K562 (cell line): ENCODE results near the gene ZNF778. TPM values are rescaled to one million over a fixed set of nuclear protein-coding genes. Genes with fewer than 3 reads are reported as not detected.
"Not testable (repeated sequence)": the region's sequence is repeated elsewhere in the genome, so short reads cannot be mapped to it uniquely, and the experiment has no call there.

ENCODE experiments used
- BHLHE40 ChIP-seq: IDR thresholded peaks from 2 replicates; pipeline ENCODE4 v1.6.1; 2011; ENCODE audit warnings: low read length, improper control_type of control experiment
- CBX3 ChIP-seq, 2 experiments: IDR thresholded peaks; 1 replicate in 1 of 2; 2 replicates in 1 of 2; pipeline ENCODE4 v1.6.1; 2012; ENCODE audit warnings: inconsistent platforms in 2 of 2, low read length in 2 of 2, borderline replicate concordance in 1 of 2, control low read depth in 1 of 2
- CREB1 ChIP-seq, 2 experiments: sonication (generic) in 1 of 2; formaldehyde crosslinking in 1 of 2; IDR thresholded peaks; 2 replicates each; pipeline versions ENCODE4 v1.6.1 to v1.8.0; 2012 to 2022; ENCODE audit warnings: inconsistent platforms in 1 of 2, mild to moderate bottlenecking in 1 of 2, missing genetic modification reagents in 1 of 2, moderate library complexity in 1 of 2
- CXXC5 ChIP-seq: fragments of 250-450 bp; sonication (Bioruptor Pico); IDR thresholded peaks from 2 replicates; pipeline ENCODE4 v1.8.0; 2022; ENCODE audit warnings: inconsistent platforms, mild to moderate bottlenecking, moderate library complexity
- ERF ChIP-seq: fragments of 450-650 bp; formaldehyde crosslinking; IDR thresholded peaks from 2 replicates; pipeline ENCODE4 v1.4.0; 2020; ENCODE audit warnings: mild to moderate bottlenecking, mixed read lengths
- NR4A1 ChIP-seq, 2 experiments: fragments of 250-450 bp in 1 of 2; fragments of 450-650 bp in 1 of 2; sonication (Bioruptor Pico) in 1 of 2; IDR thresholded peaks; 2 replicates each; pipeline versions ENCODE4 v1.4.0 to v1.6.1; 2016 to 2020; ENCODE audit warnings: mild to moderate bottlenecking in 2 of 2, missing compliant biosample characterization in 1 of 2, missing genetic modification characterization in 1 of 2, moderate library complexity in 1 of 2
- PCBP1 ChIP-seq: fragments of 200-400 bp; formaldehyde crosslinking; IDR thresholded peaks from 2 replicates; pipeline ENCODE4 v1.6.1; 2018; ENCODE audit warnings: mild to moderate bottlenecking, low read depth, low read length; ENCODE audit not compliant: poor library complexity, severe bottlenecking
- PHF8 ChIP-seq: fragments of 200-600 bp; sonication (generic); IDR thresholded peaks from 2 replicates; pipeline ENCODE4 v1.6.1; 2012; ENCODE audit warnings: mixed run types, mild to moderate bottlenecking, inconsistent platforms, low read length, moderate library complexity, borderline replicate concordance
- RB1 ChIP-seq: fragments of 450-650 bp; IDR thresholded peaks from 2 replicates; pipeline ENCODE4 v1.6.1; 2017; ENCODE audit warnings: low read depth, mild to moderate bottlenecking
- SPI1 ChIP-seq: IDR thresholded peaks from 2 replicates; pipeline ENCODE4 v1.6.1; 2011; ENCODE audit warnings: low read depth, low read length, control low read depth, borderline replicate concordance
- ZNF134 ChIP-seq: fragments of 250-450 bp; sonication (Bioruptor Pico); conservative IDR thresholded peaks from 2 replicates; pipeline ENCODE4 v1.4.0; 2020
- ZNF740 ChIP-seq, 3 experiments: fragments of 200-800 bp in 1 of 3; sonication (Bioruptor generic) in 1 of 3; sonication (generic) in 1 of 3; formaldehyde crosslinking in 1 of 3; IDR thresholded peaks; 2 replicates each; pipeline versions ENCODE4 v1.6.1 to v1.8.0; 2016 to 2022; ENCODE audit warnings: mild to moderate bottlenecking in 2 of 3, missing compliant biosample characterization in 2 of 3, missing genetic modification characterization in 2 of 3, missing genetic modification reagents in 1 of 3
- polyA plus RNA-seq, 8 experiments: library from polyadenylated mRNA; depleted of rRNA in 4 of 8; stranded (reverse) in 5 of 8; unstranded in 3 of 8; fragments of >200 nt; fragmentation: Nextera tagmentation in 2 of 8; fragmentation: Illumina TruSeq in 1 of 8; extraction: Ambion mirVana in 2 of 8; extraction: Trizol in 1 of 8; gene quantifications; 2 replicates each; pipeline versions ENCODE4 v1.2.1 to v1.2.3, GENCODE V29; 2011 to 2014; ENCODE audit warnings: inconsistent platforms in 1 of 8, missing spikeins in 1 of 8
- total RNA-seq, 7 experiments: library from RNA; depleted of rRNA in 6 of 7; stranded (reverse); fragments of >200 nt in 6 of 7; fragmentation: Illumina TruSeq in 2 of 7; extraction: Trizol in 2 of 7; gene quantifications; 2 replicates each; pipeline versions ENCODE4 v1.2.1 to v1.2.3, GENCODE V29; 2011 to 2021; ENCODE audit warnings: low replicate concordance in 1 of 7
- TF ChIP-seq, protein P1 (sequence below): sonication (generic); formaldehyde crosslinking; IDR thresholded peaks from 2 replicates; pipeline ENCODE4 v1.8.0; 2022; ENCODE audit warnings: mild to moderate bottlenecking, missing genetic modification reagents
- TF ChIP-seq, protein P2 (sequence below), 2 experiments: fragments of 450-650 bp; conservative IDR thresholded peaks; 2 replicates each; pipeline ENCODE4 v1.6.1; 2017; ENCODE audit warnings: mild to moderate bottlenecking in 2 of 2, moderate library complexity in 2 of 2
- TF ChIP-seq, protein P3 (sequence below): sonication (generic); formaldehyde crosslinking; IDR thresholded peaks from 2 replicates; pipeline ENCODE4 v1.8.0; 2022; ENCODE audit warnings: missing genetic modification reagents, mild to moderate bottlenecking, moderate library complexity, borderline replicate concordance

Gene ZNF778
- total and polyA plus RNA-seq, 9 of the 15 experiments (the other 6 are each of a cell fraction or from before 2014, with no cell fraction given): 0.70 to 60.6 (median 7.5) TPM

DNA sequence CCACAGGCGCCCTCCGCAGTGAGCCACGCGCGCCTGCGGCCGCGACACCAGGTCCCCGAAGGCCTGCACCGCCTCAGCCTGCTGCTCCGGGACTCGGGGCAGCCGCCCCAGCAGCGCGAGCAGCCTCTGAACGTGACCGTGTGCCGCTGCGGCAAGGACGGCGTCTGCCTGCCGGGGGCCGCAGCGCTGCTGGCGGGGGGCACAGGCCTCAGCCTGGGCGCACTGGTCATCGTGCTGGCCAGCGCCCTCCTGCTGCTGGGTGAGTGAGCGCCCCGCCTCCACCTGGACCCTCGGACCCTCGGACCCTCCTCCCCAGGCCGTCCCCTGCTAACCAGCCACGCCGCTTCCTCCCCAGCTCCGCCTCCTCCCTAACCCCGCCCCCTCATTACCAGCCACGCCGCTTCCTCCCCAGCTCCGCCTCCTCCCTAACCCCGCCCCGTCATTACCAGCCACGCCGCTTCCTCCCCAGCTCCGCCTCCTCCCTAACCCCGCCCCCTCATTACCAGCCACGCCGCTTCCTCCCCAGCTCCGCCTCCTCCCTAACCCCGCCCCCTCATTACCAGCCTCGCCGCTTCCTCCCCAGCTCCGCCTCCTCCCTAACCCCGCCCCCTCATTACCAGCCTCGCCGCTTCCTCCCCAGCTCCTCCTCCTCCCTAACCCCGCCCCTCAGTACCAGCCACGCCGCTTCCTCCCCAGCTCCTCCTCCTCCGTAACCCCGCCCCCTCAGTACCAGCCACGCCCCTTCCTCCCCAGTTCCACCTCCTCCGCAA is 25.1 kb upstream of the ZNF778 start (continued):
- TF ChIP-seq SPI1 (peak; percentile 53), ERF (0 out of 2 replicates have a peak, but pooled peaks have one; percentile 22), ZNF134 (CRISPR knock-in tag) (peak; percentile 39; the same call in 1 of the 2 replicates), BHLHE40 (peak; percentile 90), CREB1 (CRISPR knock-in tag; IDR thresholded peaks at IDR 0.05) (peak; percentile 42; the same call in 1 of the 2 replicates), CBX3 (IDR thresholded peaks at IDR 0.05; ENCODE audit: borderline replicate concordance in 1 of 2, low read length in 2 of 2) (0 out of 3 replicates have a peak, but pooled peaks of 1 of the 2 experiments have one; percentile 4), RB1 (0 out of 2 replicates have a peak, but pooled peaks have one; percentile 30), PCBP1 (peak; percentile 10), ZNF740 (tag; IDR thresholded peaks at IDR 0.05) (peak in 1 of 2 experiments; percentile 2; a peak in 1 of 4 replicates), PHF8 (peak; percentile 41; the same call in 1 of the 2 replicates), NR4A1 (CRISPR knock-in tag; IDR thresholded peaks at IDR 0.05) (0 out of 2 replicates have a peak, but pooled peaks have one; percentile 13), CXXC5 (CRISPR knock-in tag) (peak; percentile 77)
- TF ChIP-seq CREB1 (IDR thresholded peaks at IDR 0.05); ZNF740 (CRISPR knock-in tag; IDR thresholded peaks at IDR 0.05); NR4A1 (tag; IDR thresholded peaks at IDR 0.05): not testable (repeated sequence)
- TF ChIP-seq, protein P1, sequence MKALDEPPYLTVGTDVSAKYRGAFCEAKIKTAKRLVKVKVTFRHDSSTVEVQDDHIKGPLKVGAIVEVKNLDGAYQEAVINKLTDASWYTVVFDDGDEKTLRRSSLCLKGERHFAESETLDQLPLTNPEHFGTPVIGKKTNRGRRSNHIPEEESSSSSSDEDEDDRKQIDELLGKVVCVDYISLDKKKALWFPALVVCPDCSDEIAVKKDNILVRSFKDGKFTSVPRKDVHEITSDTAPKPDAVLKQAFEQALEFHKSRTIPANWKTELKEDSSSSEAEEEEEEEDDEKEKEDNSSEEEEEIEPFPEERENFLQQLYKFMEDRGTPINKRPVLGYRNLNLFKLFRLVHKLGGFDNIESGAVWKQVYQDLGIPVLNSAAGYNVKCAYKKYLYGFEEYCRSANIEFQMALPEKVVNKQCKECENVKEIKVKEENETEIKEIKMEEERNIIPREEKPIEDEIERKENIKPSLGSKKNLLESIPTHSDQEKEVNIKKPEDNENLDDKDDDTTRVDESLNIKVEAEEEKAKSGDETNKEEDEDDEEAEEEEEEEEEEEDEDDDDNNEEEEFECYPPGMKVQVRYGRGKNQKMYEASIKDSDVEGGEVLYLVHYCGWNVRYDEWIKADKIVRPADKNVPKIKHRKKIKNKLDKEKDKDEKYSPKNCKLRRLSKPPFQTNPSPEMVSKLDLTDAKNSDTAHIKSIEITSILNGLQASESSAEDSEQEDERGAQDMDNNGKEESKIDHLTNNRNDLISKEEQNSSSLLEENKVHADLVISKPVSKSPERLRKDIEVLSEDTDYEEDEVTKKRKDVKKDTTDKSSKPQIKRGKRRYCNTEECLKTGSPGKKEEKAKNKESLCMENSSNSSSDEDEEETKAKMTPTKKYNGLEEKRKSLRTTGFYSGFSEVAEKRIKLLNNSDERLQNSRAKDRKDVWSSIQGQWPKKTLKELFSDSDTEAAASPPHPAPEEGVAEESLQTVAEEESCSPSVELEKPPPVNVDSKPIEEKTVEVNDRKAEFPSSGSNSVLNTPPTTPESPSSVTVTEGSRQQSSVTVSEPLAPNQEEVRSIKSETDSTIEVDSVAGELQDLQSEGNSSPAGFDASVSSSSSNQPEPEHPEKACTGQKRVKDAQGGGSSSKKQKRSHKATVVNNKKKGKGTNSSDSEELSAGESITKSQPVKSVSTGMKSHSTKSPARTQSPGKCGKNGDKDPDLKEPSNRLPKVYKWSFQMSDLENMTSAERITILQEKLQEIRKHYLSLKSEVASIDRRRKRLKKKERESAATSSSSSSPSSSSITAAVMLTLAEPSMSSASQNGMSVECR (CRISPR knock-in tag): peak; percentile 40
- TF ChIP-seq, protein P2, sequence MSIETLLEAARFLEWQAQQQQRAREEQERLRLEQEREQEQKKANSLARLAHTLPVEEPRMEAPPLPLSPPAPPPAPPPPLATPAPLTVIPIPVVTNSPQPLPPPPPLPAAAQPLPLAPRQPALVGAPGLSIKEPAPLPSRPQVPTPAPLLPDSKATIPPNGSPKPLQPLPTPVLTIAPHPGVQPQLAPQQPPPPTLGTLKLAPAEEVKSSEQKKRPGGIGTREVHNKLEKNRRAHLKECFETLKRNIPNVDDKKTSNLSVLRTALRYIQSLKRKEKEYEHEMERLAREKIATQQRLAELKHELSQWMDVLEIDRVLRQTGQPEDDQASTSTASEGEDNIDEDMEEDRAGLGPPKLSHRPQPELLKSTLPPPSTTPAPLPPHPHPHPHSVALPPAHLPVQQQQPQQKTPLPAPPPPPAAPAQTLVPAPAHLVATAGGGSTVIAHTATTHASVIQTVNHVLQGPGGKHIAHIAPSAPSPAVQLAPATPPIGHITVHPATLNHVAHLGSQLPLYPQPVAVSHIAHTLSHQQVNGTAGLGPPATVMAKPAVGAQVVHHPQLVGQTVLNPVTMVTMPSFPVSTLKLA (conservative IDR thresholded peaks at IDR 0.05): peak in 1 of 2 experiments; percentile 78; a peak in 2 of 4 replicates
- TF ChIP-seq, protein P3, sequence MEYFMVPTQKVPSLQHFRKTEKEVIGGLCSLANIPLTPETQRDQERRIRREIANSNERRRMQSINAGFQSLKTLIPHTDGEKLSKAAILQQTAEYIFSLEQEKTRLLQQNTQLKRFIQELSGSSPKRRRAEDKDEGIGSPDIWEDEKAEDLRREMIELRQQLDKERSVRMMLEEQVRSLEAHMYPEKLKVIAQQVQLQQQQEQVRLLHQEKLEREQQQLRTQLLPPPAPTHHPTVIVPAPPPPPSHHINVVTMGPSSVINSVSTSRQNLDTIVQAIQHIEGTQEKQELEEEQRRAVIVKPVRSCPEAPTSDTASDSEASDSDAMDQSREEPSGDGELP (CRISPR knock-in tag): peak; percentile 49; the same call in 1 of the 2 replicates
